SHP77 treated with DMSO at 0.1 percent for 48 hours (cell line): ENCODE results near the gene ETFA.

Experiments
- DNase-seq: peaks from one replicate; lab custom pipeline; 2025; lab: John Stamatoyannopoulos, UW

Gene ETFA

GRCh38 chr15:76340198-76340802 lies 29.0 kb upstream of the ETFA start:
- DNase-seq = no peak

GRCh38 chr15:76339305-76340197 lies 28.3 kb upstream of the ETFA start:
- no peak for DNase-seq

- DNase-seq = no peak
Observed at GRCh38 chr15:76338486-76339304, 27.4 kb upstream of the ETFA start.

GRCh38 chr15:76337696-76338485 lies 26.6 kb upstream of the ETFA start:
- no peak for DNase-seq

GRCh38 chr15:76337059-76337695 lies 25.9 kb upstream of the ETFA start:
- DNase-seq = no peak

- DNase-seq = no peak
Observed at GRCh38 chr15:76336254-76337058, 25.2 kb upstream of the ETFA start, which contains the start of gene ISL2. Gene ISL2 (plus strand): TSS chr15:76336773. CDS start chr15:76336884, 111 bp downstream.

- no peak for DNase-seq
Observed at GRCh38 chr15:76335307-76336253, 24.3 kb upstream of the ETFA start.

- DNase-seq = no peak
Observed at GRCh38 chr15:76334438-76335306, 23.4 kb upstream of the ETFA start.

- DNase-seq = no peak
Observed at GRCh38 chr15:76333720-76334437, 22.6 kb upstream of the ETFA start.

- no peak for DNase-seq
Observed at GRCh38 chr15:76333309-76333708, 22.0 kb upstream of the ETFA start.

- no peak for DNase-seq
Observed at GRCh38 chr15:76332796-76333195, 21.5 kb upstream of the ETFA start.

- no peak for DNase-seq
Observed at GRCh38 chr15:76330080-76330680, 18.9 kb upstream of the ETFA start.

GRCh38 chr15:76328958-76329357 lies 17.7 kb upstream of the ETFA start:
- DNase-seq = no peak

GRCh38 chr15:76328106-76328696 lies 16.9 kb upstream of the ETFA start:
- no peak for DNase-seq

GRCh38 chr15:76327191-76328105 lies 16.2 kb upstream of the ETFA start:
- DNase-seq = no peak

- no peak for DNase-seq
Observed at GRCh38 chr15:76325704-76326103, 14.4 kb upstream of the ETFA start.
